ENCODE data around the gene OR7G1.
"Not testable (repeated sequence)": the region's sequence is repeated elsewhere in the genome, so short reads cannot be mapped to it uniquely, and the experiment has no call there.

OR7G1 gene

GRCh38 chr19:9075064-9075949 lies 40.3 kb downstream of the OR7G1 start:
- DNase-seq = no peak

- DNase-seq = no peak
Measured at GRCh38 chr19:9073806-9074205, 41.8 kb downstream of the OR7G1 start.

GRCh38 chr19:9071720-9072119 lies 43.8 kb downstream of the OR7G1 start:
- DNase-seq = not testable (repeated sequence)

- no peak for DNase-seq
Measured at GRCh38 chr19:9070066-9070465, 45.5 kb downstream of the OR7G1 start.

- DNase-seq = no peak
Measured at GRCh38 chr19:9065457-9066014, 50.0 kb downstream of the OR7G1 start.
